GM18505 (cell line): ENCODE data around the gene MAGEA8.
"Not testable (repeated sequence)": the region's sequence is repeated elsewhere in the genome, so short reads cannot be mapped to it uniquely, and the experiment has no call there.

Experiments
- ATAC-seq: cut with Tn5 transposase; IDR thresholded peaks from one replicate; pipeline ENCODE4 v1.9.1; 2021; ENCODE audit not compliant: unreplicated experiment
- POLR2A ChIP-seq: IDR thresholded peaks from 4 replicates; pipeline ENCODE4 v1.6.1; 2011; ENCODE audit warnings: borderline replicate concordance; ENCODE audit not compliant: insufficient read depth, insufficient read length; ENCODE audit errors: extremely low read depth

MAGEA8 gene

DNA sequence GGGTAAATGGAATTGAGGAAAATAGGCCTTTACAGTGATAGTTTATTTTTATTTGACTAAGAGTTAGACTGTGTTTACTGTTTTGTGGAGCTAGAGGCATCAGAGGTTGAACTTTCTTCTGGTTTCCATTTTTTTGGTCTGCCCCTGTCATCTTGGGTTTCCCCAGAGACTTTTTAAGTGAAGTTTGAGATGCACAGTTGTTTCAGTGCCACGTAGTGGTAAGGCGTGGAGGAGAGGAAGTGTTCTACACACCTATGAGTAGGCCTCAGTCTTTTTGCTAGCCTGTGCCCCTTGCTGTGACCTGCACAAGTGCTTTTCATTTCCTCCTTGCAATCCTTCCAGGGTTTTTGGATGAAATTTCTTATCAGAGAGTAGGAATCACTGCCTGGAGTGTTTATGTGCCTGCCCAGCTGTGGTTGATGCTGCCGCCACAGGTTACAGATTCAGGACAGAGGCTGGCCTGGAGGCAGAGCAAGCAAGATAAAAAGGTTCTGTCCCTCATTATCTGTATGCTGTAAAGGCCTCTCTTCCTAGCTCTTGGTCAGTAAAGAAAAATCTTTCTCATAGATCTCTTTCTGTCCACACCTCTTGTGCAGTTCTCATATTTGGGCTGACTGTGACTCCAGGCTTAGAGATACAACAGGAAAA is 35.9 kb downstream of the MAGEA8 start:
- peak; percentile 73 for ATAC-seq
- TF ChIP-seq POLR2A = no peak

DNA sequence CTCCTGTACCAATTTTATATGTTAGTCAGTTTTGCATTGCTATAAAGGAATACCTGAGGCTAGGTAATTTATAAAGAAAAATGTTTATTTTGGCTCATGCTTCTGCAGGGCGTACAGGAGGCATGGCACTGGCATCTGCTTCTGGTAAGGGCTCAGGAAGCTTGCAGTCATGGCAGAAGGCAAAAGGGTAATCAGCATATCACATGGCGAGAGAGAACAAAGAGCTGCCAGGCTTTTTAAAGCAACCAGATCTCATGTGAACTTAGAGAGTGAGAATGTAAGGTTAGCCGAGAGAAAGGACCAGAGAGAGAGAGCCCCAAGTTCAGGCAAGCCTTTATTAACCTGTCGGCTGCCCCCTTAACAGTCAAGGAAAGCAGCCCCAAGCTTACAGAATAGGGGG is 42.9 kb downstream of the MAGEA8 start:
- not testable (repeated sequence) for ATAC-seq

- ATAC-seq = not testable (repeated sequence)
Measured at GRCh38 chrX:149924434-149924833, 43.5 kb downstream of the MAGEA8 start.

DNA sequence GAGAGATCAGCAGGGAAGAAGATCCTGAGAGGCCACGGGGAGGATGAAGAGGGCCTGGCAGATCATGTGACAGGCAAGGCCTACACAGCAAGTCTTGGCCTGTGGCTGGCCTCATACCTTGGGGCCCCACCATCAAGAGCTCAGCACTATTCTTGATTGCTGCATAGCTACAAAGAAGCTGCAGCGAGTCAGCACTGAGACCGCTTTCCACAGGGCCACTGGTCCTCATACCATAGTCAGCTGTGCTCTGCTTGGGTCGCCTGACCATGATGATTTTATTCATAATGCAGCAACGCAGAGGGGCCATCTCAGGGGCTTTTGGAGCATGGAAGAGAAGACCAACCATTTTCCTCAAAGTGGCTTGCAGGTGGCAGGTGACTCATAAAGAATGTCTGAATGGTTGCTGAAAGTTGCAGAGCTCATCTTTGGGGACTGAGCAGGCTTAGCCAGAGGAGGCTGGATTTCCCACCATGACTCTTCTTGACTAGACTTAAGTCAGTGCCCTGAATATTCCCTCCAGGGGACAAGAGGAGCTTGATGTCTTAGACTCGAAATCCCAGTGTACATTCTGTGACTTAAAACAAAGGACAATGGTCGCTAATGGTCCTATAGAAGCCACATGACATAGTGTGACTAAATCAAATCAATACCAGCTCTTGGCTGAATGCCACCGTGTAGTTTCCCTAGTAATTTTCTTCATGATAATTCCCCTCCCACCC is 46.4 kb downstream of the MAGEA8 start:
- ATAC-seq = not testable (repeated sequence)

DNA sequence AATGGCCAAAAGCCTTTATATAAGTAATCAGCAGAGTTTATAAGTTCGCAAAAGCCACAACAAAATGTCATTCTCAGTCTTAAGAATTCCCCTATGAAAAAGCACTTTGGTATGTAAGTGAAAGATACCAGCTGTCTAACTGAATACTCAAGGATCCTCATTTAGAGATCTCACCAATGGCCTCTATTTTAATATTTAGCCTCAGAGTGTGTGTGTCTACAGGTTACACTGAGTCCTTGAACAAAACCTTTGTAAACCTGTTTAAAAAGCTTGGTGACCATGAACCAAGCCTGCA is 46.9 kb downstream of the MAGEA8 start:
- ATAC-seq = not testable (repeated sequence)

DNA sequence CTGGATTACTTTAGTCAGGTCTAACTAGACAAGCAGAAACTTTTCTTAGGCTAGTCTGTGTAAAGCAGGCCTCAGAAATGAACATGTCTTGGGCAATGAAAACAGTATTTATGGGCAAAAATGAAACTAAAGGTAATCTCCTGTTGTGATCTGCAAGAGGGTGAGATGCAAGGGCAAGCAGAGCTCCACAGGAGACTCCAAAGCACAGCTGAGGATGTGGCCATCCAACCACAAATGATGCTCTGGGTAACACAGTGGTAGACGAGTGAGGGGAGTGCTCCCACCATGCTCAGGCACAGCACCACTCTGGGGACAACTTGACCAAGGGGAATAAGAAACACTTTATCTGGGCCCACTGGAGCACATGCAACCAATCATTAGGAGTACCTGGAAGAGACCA is 47.7 kb downstream of the MAGEA8 start:
- ATAC-seq = not testable (repeated sequence)

DNA sequence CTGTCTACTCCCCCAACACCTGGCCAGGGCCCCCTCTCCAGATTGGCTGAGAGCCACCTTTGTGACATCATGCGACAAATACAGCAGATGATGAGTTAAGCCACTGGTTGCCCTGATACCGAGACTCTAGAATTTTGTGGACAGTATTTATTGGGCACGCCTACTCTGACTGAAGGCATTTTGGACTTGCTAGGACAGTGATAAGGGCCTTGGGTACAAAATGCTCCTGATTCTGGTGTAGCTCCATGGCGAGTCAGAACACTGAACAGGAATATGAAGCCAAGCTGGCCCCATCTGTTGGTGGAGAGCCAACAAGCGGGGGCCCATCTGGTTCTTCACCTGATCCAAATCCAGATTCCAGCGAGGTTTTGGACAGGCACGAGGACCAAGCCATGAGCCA is 48.4 kb downstream of the MAGEA8 start, which contains the start of gene HSFX4:
TSS of gene HSFX4 (plus strand) at position 174 of the 400 bp plus-strand sequence. CDS start at position 246, 72 bp downstream.
- ATAC-seq = not testable (repeated sequence)

DNA sequence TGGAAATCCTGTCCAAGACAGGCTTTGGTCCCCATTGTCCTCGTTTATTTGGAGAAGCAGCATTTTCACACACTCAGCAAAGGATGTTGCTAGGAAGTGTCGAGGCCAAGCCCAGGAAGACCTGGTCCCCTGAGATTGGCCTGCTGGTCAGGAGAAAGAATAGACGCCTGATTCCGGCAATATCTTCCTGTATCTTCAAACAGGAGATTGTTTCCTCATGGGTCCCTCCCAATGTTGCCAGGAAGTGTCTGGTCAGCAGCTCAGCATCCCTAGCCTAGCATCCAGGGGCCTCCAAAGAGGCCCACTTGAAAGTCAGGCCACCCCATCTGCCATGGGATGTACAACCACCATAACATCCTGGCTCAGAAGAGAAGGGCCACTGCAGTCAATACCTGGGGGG is 50.4 kb downstream of the MAGEA8 start:
- not testable (repeated sequence) for ATAC-seq

- ATAC-seq = not testable (repeated sequence)
Measured at GRCh38 chrX:149932150-149932549, 51.2 kb downstream of the MAGEA8 start.

- ATAC-seq = not testable (repeated sequence)
Measured at GRCh38 chrX:149932970-149933369, 52.0 kb downstream of the MAGEA8 start.

- not testable (repeated sequence) for ATAC-seq
Measured at GRCh38 chrX:149933547-149933946, 52.6 kb downstream of the MAGEA8 start.
